GM18868 (cell line): ENCODE measurements around the gene DARS1.

Experiments
- ATAC-seq: cut with Tn5 transposase; IDR thresholded peaks from one replicate; pipeline ENCODE4 v1.9.1; 2021; ENCODE audit warnings: mild to moderate bottlenecking, moderate library complexity; ENCODE audit not compliant: unreplicated experiment

Gene DARS1

DNA sequence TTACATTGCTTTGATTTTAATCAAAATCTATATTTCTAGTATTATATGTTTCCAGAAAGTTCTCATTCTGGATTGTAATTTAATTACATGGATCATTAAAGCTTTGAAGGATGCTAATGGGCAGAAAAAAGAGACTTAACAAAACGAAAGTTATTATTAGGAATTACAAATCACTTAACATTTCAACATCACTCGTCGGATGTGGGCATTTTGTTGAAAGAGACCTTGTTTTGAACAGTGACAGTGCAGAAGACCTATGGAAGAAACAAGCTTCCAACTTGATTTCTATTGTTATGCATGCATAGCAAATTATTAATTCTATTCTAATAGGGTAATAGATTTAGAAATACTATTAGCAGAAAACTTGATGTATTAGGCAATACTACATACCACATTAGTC is 31.4 kb upstream of the DARS1 start:
- ATAC-seq: no peak

- no peak for ATAC-seq
Observed at GRCh38 chr2:136016427-136016826, 31.0 kb upstream of the DARS1 start.

DNA sequence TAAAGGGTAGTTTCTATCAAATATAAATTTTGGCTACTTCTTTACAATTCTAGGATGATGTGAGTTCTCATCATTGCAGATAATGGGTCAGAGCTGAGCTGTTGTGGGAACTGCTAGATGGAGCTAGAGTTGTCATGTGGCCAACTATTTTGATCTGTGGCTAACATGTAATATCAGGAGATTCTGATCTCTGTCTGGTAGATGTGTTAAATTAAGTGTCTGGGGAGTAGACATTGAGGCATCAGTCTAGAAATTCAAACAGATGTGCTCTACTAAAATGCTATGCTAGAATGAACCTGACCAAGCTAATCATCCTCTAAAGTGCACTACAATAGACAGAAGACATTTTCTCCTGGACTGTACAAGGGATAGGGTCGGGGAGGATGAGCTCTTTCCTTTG is 30.3 kb upstream of the DARS1 start:
- no peak for ATAC-seq

GRCh38 chr2:136014411-136014810 is 29.0 kb upstream of the DARS1 start:
- ATAC-seq: no peak

DNA sequence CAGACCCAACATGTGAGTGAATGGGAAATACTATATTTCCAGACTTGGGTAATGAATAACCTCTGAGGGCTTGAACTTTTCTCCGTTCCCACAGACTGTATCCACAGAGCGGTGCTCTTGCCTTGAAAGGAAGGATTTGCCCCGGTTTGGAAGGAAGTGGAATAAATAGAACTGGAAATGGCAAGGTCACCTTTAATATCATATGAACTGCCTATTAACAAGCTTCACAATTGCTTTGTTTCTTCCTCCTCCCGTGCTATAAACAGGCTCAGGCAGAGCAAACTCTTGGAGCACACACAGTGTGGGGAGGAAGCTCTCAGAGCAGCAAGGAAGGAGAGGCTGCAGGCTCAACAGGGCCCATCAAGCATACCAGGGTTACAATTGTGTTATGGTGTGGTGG is 28.5 kb upstream of the DARS1 start:
- no peak for ATAC-seq

DNA sequence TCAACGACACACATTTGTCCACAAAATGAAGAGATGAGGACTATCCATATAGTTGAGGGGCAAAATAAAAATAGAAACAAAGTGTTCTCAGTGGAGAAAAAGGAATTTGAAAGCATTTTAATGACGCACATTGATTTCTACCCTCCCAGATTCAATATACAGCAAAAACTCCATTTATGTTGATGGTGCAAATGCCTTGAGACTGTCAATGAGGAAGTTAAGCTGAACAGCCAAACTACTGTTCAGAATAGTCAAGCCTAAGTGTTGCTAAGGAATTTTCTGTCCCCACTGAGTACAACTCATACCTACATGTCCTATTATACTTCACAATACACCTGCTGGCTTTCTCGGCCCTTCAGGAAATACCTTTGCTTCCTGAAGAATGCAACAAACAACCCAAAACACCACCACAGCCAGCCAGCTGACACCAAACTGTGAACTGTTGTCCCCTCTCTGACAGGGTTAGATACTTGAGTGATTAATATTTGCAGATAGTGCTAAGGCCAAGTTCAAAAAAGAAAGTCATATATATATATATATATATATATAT is 27.8 kb upstream of the DARS1 start:
- no peak for ATAC-seq

GRCh38 chr2:136012315-136012714 is 26.9 kb upstream of the DARS1 start:
- ATAC-seq: no peak

DNA sequence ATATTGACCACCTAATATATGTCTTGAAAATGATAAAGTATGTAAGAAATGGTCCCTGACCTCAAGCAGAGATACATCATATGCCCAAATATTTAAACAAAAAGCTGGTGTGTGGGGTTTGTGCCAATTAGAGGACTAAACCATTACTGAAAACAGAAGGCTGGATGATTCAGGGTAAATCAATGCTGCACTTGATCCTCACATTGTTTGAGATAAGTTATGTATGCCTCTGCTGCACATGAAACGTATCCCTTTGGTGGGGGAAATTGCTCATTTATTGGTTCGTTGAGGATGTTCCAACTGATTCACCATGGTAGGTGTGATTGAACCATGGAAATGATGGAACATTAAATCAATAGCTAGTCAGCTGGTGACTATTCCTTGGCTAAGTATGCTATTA is 24.7 kb upstream of the DARS1 start:
- no peak for ATAC-seq

GRCh38 chr2:136008205-136008865 is 22.9 kb upstream of the DARS1 start:
- ATAC-seq: peak; percentile 51

GRCh38 chr2:136006658-136007057 is 21.2 kb upstream of the DARS1 start:
- ATAC-seq: no peak

DNA sequence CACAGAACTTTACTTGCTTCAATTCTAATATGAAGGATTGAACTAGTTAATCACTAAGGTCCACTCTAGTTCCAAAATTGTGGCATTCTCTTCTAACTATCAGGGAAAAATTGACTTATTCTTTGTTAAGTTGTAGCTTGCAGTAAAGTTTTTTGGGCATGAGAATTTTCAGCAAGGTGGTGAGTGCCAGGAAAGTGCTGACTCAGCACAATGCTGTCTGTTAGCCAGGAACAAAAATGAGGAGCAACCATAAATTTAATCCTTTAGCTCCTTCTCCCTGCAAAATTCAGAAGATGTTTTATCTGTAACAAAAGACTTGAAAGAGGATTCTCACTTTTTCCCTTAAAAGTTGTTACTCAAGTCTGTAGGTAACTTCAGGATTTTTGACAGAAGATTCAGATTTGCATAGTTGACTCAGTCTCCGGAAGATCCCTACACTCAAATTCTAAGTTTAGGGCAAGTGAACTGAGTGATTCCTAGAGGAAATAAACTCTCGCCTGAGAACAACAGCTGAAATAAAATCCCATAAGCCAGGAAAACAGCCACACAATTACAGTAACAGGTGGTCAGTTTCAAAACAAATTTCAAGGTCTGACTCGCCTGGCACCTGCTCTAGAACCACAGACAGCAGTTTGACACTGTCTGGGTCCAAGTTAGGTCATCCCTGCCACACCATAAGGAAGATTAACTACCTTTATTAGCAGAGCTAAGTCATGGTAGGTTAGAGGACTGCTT is 20.2 kb upstream of the DARS1 start:
- ATAC-seq: peak; percentile 45

GRCh38 chr2:136004965-136005364 is 19.5 kb upstream of the DARS1 start:
- no peak for ATAC-seq

- ATAC-seq: no peak
Observed at GRCh38 chr2:136001131-136001530, 15.7 kb upstream of the DARS1 start.

GRCh38 chr2:136000502-136000901 is 15.1 kb upstream of the DARS1 start:
- peak; percentile 43 for ATAC-seq

GRCh38 chr2:135999899-136000298 is 14.5 kb upstream of the DARS1 start:
- no peak for ATAC-seq

GRCh38 chr2:135998879-135999278 is 13.5 kb upstream of the DARS1 start:
- no peak for ATAC-seq

DNA sequence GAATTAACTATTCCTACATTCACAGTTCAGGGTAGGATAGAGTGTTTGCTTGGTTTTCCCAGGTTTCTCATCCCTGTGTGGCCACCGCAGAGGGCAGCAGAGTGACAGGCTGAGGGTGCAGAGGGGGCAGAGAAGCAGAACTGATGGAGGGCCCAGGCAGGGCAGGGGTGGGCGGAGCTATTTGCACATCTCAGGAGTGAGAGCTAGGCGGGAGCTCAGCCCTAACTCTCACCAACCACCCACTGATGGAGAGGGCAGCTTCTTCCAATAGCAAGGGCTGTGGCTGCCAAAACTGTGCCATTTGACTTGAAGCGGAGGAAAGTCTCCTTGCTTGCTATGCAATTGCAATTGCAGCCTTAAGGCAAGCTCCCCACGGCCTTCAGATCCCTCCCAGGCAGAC is 12.0 kb upstream of the DARS1 start:
- ATAC-seq: peak; percentile 68

DNA sequence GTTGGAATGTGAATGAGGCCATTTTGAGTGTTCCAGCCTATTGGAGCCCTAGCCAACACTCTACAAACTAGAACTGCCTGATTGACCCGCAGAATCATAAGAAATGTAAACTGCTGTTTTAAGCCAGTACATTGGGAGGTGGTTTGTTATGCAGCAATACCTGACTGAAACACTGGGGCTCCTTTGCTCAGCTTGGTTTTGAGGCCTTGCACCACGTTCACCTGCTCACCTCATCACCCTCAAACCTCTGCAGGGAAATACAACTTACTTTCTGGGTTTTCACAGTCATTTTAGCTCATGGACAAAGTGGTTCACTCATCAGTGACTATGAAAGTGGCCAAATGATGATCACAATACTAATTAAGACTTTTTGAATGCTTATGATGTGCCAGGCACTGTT is 10.9 kb upstream of the DARS1 start:
- ATAC-seq: no peak

GRCh38 chr2:135994281-135994680 is 8.9 kb upstream of the DARS1 start:
- ATAC-seq: no peak

DNA sequence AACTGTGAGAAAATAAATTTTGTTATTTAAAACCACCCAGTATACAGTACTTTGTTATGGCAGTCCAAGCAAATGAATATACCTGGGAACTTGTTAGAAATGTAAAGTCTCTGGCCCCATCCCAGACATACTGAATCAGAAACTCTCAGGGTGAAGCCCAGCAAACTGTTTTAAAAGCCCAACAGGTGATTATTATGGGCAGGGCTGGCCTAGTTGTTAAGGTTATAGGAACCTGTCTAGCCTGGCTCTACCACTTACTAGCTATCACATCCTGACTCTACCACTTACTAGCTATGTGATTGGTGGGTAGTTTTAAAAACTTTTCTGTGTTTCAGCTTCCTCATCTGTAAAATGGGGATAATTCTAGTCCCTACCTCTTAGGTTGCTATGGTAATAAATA is 8.0 kb upstream of the DARS1 start:
- ATAC-seq: no peak

GRCh38 chr2:135991861-135992260 is 6.4 kb upstream of the DARS1 start:
- ATAC-seq: no peak

GRCh38 chr2:135987441-135987840 is 2.0 kb upstream of the DARS1 start:
- no peak for ATAC-seq
